Stimulated activated CD8-positive, alpha-beta memory T cell treated with anti-CD3 and anti-CD28 coated beads, Interleukin-12 subunit alpha, Interleukin-12 subunit beta, amount 100 ng/mL, for 1 hour (primary cell): Measurements from ENCODE around the gene SCFD2.
"Not testable (repeated sequence)": the region's sequence is repeated elsewhere in the genome, so short reads cannot be mapped to it uniquely, and the experiment has no call there.

ENCODE experiments used
- DNase-seq: peaks from one replicate; pipeline ENCODE4 v3.0.0-alpha.2; 2020; ENCODE audit warnings: low read depth

SCFD2 gene

GRCh38 chr4:53186714-53187358 is 179.0 kb downstream of the SCFD2 start:
- DNase-seq: no peak

GRCh38 chr4:53185869-53186585 is 179.8 kb downstream of the SCFD2 start:
- no peak for DNase-seq

- no peak for DNase-seq
Observed at GRCh38 chr4:53183754-53184153, 182.1 kb downstream of the SCFD2 start.

- not testable (repeated sequence) for DNase-seq
Observed at GRCh38 chr4:53177751-53178150, 188.1 kb downstream of the SCFD2 start.

- no peak for DNase-seq
Observed at GRCh38 chr4:53175640-53176039, 190.2 kb downstream of the SCFD2 start.

- no peak for DNase-seq
Observed at GRCh38 chr4:53174823-53175222, 191.0 kb downstream of the SCFD2 start.

- DNase-seq: no peak
Observed at GRCh38 chr4:53173576-53173975, 192.3 kb downstream of the SCFD2 start.

- no peak for DNase-seq
Observed at GRCh38 chr4:53171797-53172196, 194.1 kb downstream of the SCFD2 start.

- DNase-seq: no peak
Observed at GRCh38 chr4:53169695-53170617, 195.9 kb downstream of the SCFD2 start.

GRCh38 chr4:53168228-53168627 is 197.6 kb downstream of the SCFD2 start:
- no peak for DNase-seq

- no peak for DNase-seq
Observed at GRCh38 chr4:53162969-53163368, 202.9 kb downstream of the SCFD2 start.

GRCh38 chr4:53161787-53162433 is 204.0 kb downstream of the SCFD2 start:
- no peak for DNase-seq

- no peak for DNase-seq
Observed at GRCh38 chr4:53161051-53161786, 204.6 kb downstream of the SCFD2 start.

GRCh38 chr4:53156896-53157295 is 209.0 kb downstream of the SCFD2 start:
- DNase-seq: no peak

- no peak for DNase-seq
Observed at GRCh38 chr4:53152467-53152866, 213.4 kb downstream of the SCFD2 start.

GRCh38 chr4:53151489-53151788 is 214.4 kb downstream of the SCFD2 start:
- DNase-seq: no peak

- DNase-seq: no peak
Observed at GRCh38 chr4:53150631-53151488, 215.0 kb downstream of the SCFD2 start.

- DNase-seq: no peak
Observed at GRCh38 chr4:53147711-53148110, 218.2 kb downstream of the SCFD2 start.

- DNase-seq: no peak
Observed at GRCh38 chr4:53147197-53147596, 218.7 kb downstream of the SCFD2 start.

GRCh38 chr4:53141308-53141707 is 224.6 kb downstream of the SCFD2 start:
- DNase-seq: no peak

GRCh38 chr4:53139256-53139655 is 226.6 kb downstream of the SCFD2 start:
- DNase-seq: not testable (repeated sequence)
